PC-9 (cell line): ENCODE measurements around the gene IFI27L1. TPM values are rescaled to one million over a fixed set of nuclear protein-coding genes. Genes with fewer than 3 reads are reported as not detected.

Experiments
- BruUV-seq: library from RNA; stranded (reverse); fragments of 400-500 nt; replicated peaks from 2 replicates; lab custom pipeline; 2021; lab: Mats Ljungman, UMichigan
- CTCF ChIA-PET: fragments of 300-600 bp; sonication (Branson Sonifier 250); formaldehyde crosslinking; loops from one replicate; lab custom pipeline; 2022; ENCODE audit warnings: antibody characterized with exemption; lab: Charles Lee
- POLR2A ChIA-PET: fragments of 300-600 bp; sonication (Branson Sonifier 250); formaldehyde crosslinking; loops from one replicate; lab custom pipeline; 2022; ENCODE audit warnings: antibody characterized with exemption; ENCODE audit not compliant: unreplicated experiment; lab: Charles Lee
- DNase-seq, 2 experiments: peaks; one replicate each; pipeline versions ENCODE4 v3.0.0 to v3.0.0-alpha.2; 2015 to 2022; ENCODE audit warnings: mixed read lengths in 1 of 2
- H2AFZ ChIP-seq: fragments of 200-600 bp; sonication (generic); 2 replicates; pipeline ENCODE4 v1.8.1; 2017; ENCODE audit warnings: antibody characterized with exemption
- H3F3A ChIP-seq: fragments of 200-600 bp; sonication (generic); 2 replicates; pipeline ENCODE4 v1.8.1; 2017; ENCODE audit warnings: antibody characterized with exemption, mild to moderate bottlenecking, low read depth; ENCODE audit not compliant: insufficient read depth
- H3K27ac ChIP-seq: fragments of 200-600 bp; sonication (generic); 2 replicates; pipeline ENCODE4 v1.6.1; 2016; ENCODE audit warnings: mixed run types
- H3K27me3 ChIP-seq: fragments of 200-600 bp; sonication (generic); 2 replicates; pipeline ENCODE4 v1.6.1; 2016; ENCODE audit warnings: low read depth, mixed run types; ENCODE audit not compliant: insufficient read depth
- H3K36me3 ChIP-seq: fragments of 200-600 bp; sonication (generic); 2 replicates; pipeline ENCODE4 v1.6.1; 2016; ENCODE audit warnings: low read depth, mixed run types
- H3K4me1 ChIP-seq: fragments of 200-600 bp; sonication (generic); replicated peaks from 2 replicates; pipeline ENCODE4 v1.6.1; 2016; ENCODE audit warnings: mixed run types; ENCODE audit not compliant: insufficient read depth
- H3K4me2 ChIP-seq: fragments of 200-600 bp; sonication (generic); 2 replicates; pipeline ENCODE4 v1.6.1; 2017; ENCODE audit warnings: mixed run types
- H3K4me3 ChIP-seq: fragments of 200-600 bp; sonication (generic); 2 replicates; pipeline ENCODE4 v1.6.1; 2016; ENCODE audit warnings: mixed run types
- H3K79me2 ChIP-seq: fragments of 200-600 bp; sonication (generic); 2 replicates; pipeline ENCODE4 v1.6.1; 2017; ENCODE audit warnings: low read depth, mixed run types
- H3K9me2 ChIP-seq: fragments of 200-600 bp; sonication (generic); 2 replicates; pipeline ENCODE4 v1.8.1; 2017; ENCODE audit warnings: mild to moderate bottlenecking; ENCODE audit not compliant: insufficient read depth
- H3K9me3 ChIP-seq: fragments of 200-600 bp; sonication (generic); 2 replicates; pipeline ENCODE4 v1.8.1; 2016; ENCODE audit warnings: low read depth; ENCODE audit not compliant: insufficient read depth
- H4K20me1 ChIP-seq: fragments of 200-600 bp; sonication (generic); 2 replicates; pipeline ENCODE4 v1.8.1; 2017; ENCODE audit not compliant: insufficient read depth
- CTCF ChIP-seq: fragments of 200-600 bp; sonication (generic); conservative IDR thresholded peaks from 2 replicates; pipeline ENCODE4 v1.6.1; 2017; ENCODE audit warnings: mixed run types, antibody characterized with exemption, mild to moderate bottlenecking, moderate library complexity
- EZH2 ChIP-seq: fragments of 200-600 bp; sonication (generic); IDR thresholded peaks from 2 replicates; pipeline ENCODE4 v1.8.0; 2017; ENCODE audit warnings: antibody characterized with exemption, low read depth
- intact Hi-C: fragments of 100-400 bp; cut with micrococcal nuclease; formaldehyde crosslinking; loops from one replicate; pipeline ENCODE4 v1.10.0; 2022; ENCODE audit not compliant: unreplicated experiment
- total RNA-seq: library from RNA; stranded (reverse); gene quantifications from 2 replicates; pipeline ENCODE4 v1.2.3, GENCODE V29; 2021

The IFI27L1 gene
- total RNA-seq, 1 experiment from 2014 or later: 9.7 TPM

- ChIA-PET CTCF (no interaction called here), POLR2A (no interaction called here)
- no peaks in the 10 kb centered on the region for H3F3A ChIP-seq
- H3K27ac ChIP-seq: no peak overlapping the region
- no peak for TF ChIP-seq EZH2
- no peak for TF ChIP-seq CTCF
- H2AFZ ChIP-seq: no peak overlapping the region
- peaks cover 3% of the 10 kb centered on the region for H3K4me1 ChIP-seq
- intact Hi-C loops: no loop called here
- H3K27me3 ChIP-seq: no peaks in the 10 kb centered on the region
- H3K36me3 ChIP-seq: peaks cover 15% of the 10 kb centered on the region
- BruUV-seq: no TSS peak
- no peak for DNase-seq
- H3K9me3 ChIP-seq: peaks cover 10% of the 10 kb centered on the region
- peaks cover 96% of the 10 kb centered on the region for H3K79me2 ChIP-seq
- H3K9me2 ChIP-seq: no peaks in the 10 kb centered on the region
- H3K4me3 ChIP-seq: no peak overlapping the region
- peaks cover 3% of the 10 kb centered on the region; the same call in 1 of the 2 replicates for H4K20me1 ChIP-seq
- H3K4me2 ChIP-seq: no peak overlapping the region
Measured at GRCh38 chr14:94074534-94074933, 6.6 kb upstream of the IFI27L1 start.

GRCh38 chr14:94075008-94075407 is 6.1 kb upstream of the IFI27L1 start:
- Histone ChIP-seq H3K36me3 (peaks cover 15% of the 10 kb centered on the region), H3K27ac (no peak overlapping the region), H3F3A (no peaks in the 10 kb centered on the region), H3K4me2 (no peak overlapping the region), H3K4me3 (no peak overlapping the region), H4K20me1 (peaks cover 3% of the 10 kb centered on the region; the same call in 1 of the 2 replicates), H3K9me2 (no peaks in the 10 kb centered on the region), H3K4me1 (peaks cover 8% of the 10 kb centered on the region), H3K9me3 (peaks cover 10% of the 10 kb centered on the region), H3K79me2 (peaks cover 96% of the 10 kb centered on the region), H2AFZ (no peak overlapping the region), H3K27me3 (no peaks in the 10 kb centered on the region)
- TF ChIP-seq EZH2: no peak
- no peak for TF ChIP-seq CTCF
- POLR2A ChIA-PET: interaction anchor here (0.7 kb wide), 1 partner anchor 1395 kb away, joined by 3 read pairs; no protein-coding TSS in a partner anchor
- BruUV-seq: no TSS peak
- CTCF ChIA-PET: no interaction called here
- intact Hi-C loops: no loop called here
- DNase-seq: no peak

DNA sequence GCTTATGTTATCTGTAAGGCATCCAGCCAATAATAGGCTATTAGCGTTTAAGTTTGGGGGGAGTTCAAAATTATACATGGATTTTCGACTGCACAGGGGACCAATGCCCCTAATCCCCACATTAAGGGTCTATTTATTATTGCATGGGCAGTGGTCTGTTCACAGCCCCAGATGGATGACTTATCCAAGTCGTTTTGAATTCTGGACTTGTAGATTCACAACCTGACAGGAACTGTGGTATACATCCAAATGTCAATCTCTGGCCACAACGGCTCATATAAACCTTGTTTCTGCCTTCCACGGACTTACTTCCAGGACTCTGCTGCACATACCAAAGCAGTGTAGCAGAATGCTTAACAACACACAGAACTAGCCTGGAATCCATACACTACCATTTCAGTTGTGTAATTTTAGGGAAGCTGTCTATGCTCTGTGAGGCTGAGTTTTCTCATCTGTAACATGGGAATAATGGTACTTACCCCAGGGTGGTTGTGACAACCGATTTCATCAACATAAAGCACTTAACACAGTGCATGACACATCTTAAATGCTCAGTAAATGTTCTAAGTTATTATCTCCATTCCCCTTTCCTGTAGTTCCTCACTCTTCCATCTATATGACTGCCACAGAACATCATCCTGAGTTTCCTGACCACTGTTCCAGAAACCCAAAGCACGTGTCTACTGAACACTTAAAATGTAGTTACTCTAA is 3.8 kb upstream of the IFI27L1 start:
- Histone ChIP-seq H3K27ac (no peak overlapping the region), H2AFZ (no peak overlapping the region), H3K36me3 (peaks cover 15% of the 10 kb centered on the region), H3K4me3 (no peak overlapping the region), H3K4me2 (no peak overlapping the region), H4K20me1 (peaks cover 3% of the 10 kb centered on the region; the same call in 1 of the 2 replicates), H3K27me3 (no peaks in the 10 kb centered on the region), H3F3A (no peaks in the 10 kb centered on the region), H3K79me2 (peaks cover 83% of the 10 kb centered on the region), H3K9me2 (no peaks in the 10 kb centered on the region), H3K4me1 (peaks cover 15% of the 10 kb centered on the region), H3K9me3 (peaks cover 10% of the 10 kb centered on the region)
- CTCF ChIA-PET: no interaction called here
- DNase-seq: no peak
- POLR2A ChIA-PET: no interaction called here
- intact Hi-C loops: no loop called here
- BruUV-seq: no TSS peak
- TF ChIP-seq CTCF (no peak), EZH2 (no peak)
